H1 (cell line): ENCODE measurements around the gene CHTF8. TPM values are rescaled to one million over a fixed set of nuclear protein-coding genes. Genes with fewer than 3 reads are reported as not detected.

ENCODE experiments used
- CTCF ChIA-PET: fragments of 300-600 bp; sonication (Branson Sonifier 250); formaldehyde crosslinking; loops from one replicate; lab custom pipeline; 2021; ENCODE audit not compliant: partially characterized antibody; lab: Charles Lee
- POLR2A ChIA-PET: fragments of 300-600 bp; sonication (Branson Sonifier 250); formaldehyde crosslinking; loops from one replicate; lab custom pipeline; 2021; ENCODE audit warnings: inconsistent platforms; ENCODE audit not compliant: partially characterized antibody; lab: Charles Lee
- DNase-seq, 2 experiments: peaks; one replicate each; pipeline versions ENCODE4 v3.0.0 to v3.0.0-alpha.2; 2010 to 2022; ENCODE audit warnings: low spot score in 2 of 2, low read depth in 1 of 2, mixed read lengths in 1 of 2
- FAIRE-seq: peaks from 2 replicates; lab custom pipeline; 2011; peaks lifted over from hg19 to GRCh38; lab: Jason Lieb, UNC
- H2AFZ ChIP-seq: 2 replicates; pipeline ENCODE4 v1.8.1; 2012; ENCODE audit warnings: low read length, inconsistent platforms
- H2AK5ac ChIP-seq: 2 replicates; pipeline ENCODE4 v1.6.1; 2013; ENCODE audit warnings: low read depth, low read length
- H2BK120ac ChIP-seq: replicated peaks from 2 replicates; pipeline ENCODE3; 2013; ENCODE audit warnings: low read depth, low read length, inconsistent platforms
- H2BK12ac ChIP-seq: 2 replicates; pipeline ENCODE4 v1.6.1; 2013; ENCODE audit warnings: low read depth, low read length
- H2BK15ac ChIP-seq: 2 replicates; pipeline ENCODE4 v1.6.1; 2013; ENCODE audit warnings: low read length
- H2BK20ac ChIP-seq: 2 replicates; pipeline ENCODE4 v1.6.1; 2013; ENCODE audit warnings: low read length
- H2BK5ac ChIP-seq: 2 replicates; pipeline ENCODE4 v1.6.1; 2013; ENCODE audit warnings: low read depth, low read length
- H3K14ac ChIP-seq: 2 replicates; pipeline ENCODE4 v1.6.1; 2013; ENCODE audit warnings: inconsistent platforms; ENCODE audit not compliant: insufficient read length
- H3K18ac ChIP-seq: 2 replicates; pipeline ENCODE4 v1.6.1; 2013; ENCODE audit warnings: low read length; ENCODE audit errors: extremely low read depth
- H3K23ac ChIP-seq: 2 replicates; pipeline ENCODE4 v1.6.1; 2013; ENCODE audit warnings: inconsistent platforms; ENCODE audit not compliant: insufficient read length
- H3K23me2 ChIP-seq: 2 replicates; pipeline ENCODE4 v1.6.1; 2013; ENCODE audit warnings: low read depth, low read length
- H3K27ac ChIP-seq: 2 replicates; pipeline ENCODE4 v1.6.1; 2011; ENCODE audit warnings: low read depth, low read length, inconsistent platforms
- H3K27me3 ChIP-seq, 4 experiments: replicated peaks in 1 of 4; 1 replicate in 1 of 4; 2 replicates in 3 of 4; pipeline versions ENCODE4 v1.6.1 to v1.8.1; 2011 to 2013; ENCODE audit warnings: low read length in 3 of 4, mild to moderate bottlenecking in 3 of 4, inconsistent platforms in 2 of 4, mixed read lengths in 2 of 4, moderate library complexity in 1 of 4; ENCODE audit not compliant: control insufficient read depth in 3 of 4, insufficient read depth in 3 of 4; ENCODE audit errors: extremely low read depth in 1 of 4
- H3K36me3 ChIP-seq, 4 experiments: 2 replicates each; pipeline versions ENCODE4 v1.6.1 to v1.8.1; 2011 to 2013; ENCODE audit warnings: mild to moderate bottlenecking in 4 of 4, low read length in 3 of 4, moderate library complexity in 2 of 4, control low read depth in 1 of 4, inconsistent platforms in 1 of 4; ENCODE audit not compliant: insufficient read depth in 4 of 4, control insufficient read depth in 2 of 4
- H3K4ac ChIP-seq: replicated peaks from 2 replicates; pipeline ENCODE3; 2013; ENCODE audit warnings: low read length, low read depth, mixed read lengths, inconsistent platforms; ENCODE audit not compliant: insufficient read length
- H3K4me1 ChIP-seq, 4 experiments: replicated peaks in 1 of 4; 1 replicate in 1 of 4; 2 replicates in 3 of 4; pipeline versions ENCODE4 v1.6.1 to v1.8.1; 2011 to 2013; ENCODE audit warnings: low read length in 3 of 4, inconsistent platforms in 2 of 4, mixed read lengths in 1 of 4; ENCODE audit not compliant: insufficient read depth in 4 of 4, control insufficient read depth in 3 of 4
- H3K4me2 ChIP-seq, 2 experiments: 2 replicates each; pipeline versions ENCODE4 v1.6.1 to v1.8.1; 2011 to 2013; ENCODE audit warnings: low read depth in 2 of 2, low read length in 2 of 2, control low read depth in 1 of 2, inconsistent platforms in 1 of 2, mild to moderate bottlenecking in 1 of 2; ENCODE audit not compliant: insufficient read depth in 1 of 2
- H3K4me3 ChIP-seq, 4 experiments: fragments of 200-600, 300-600 bp in 1 of 4; sonication (generic), shearing (Covaris generic), sonication (Bioruptor Twin) in 1 of 4; 2 replicates each; pipeline versions ENCODE4 v1.5.1 to v1.8.1; 2011 to 2016; ENCODE audit warnings: low read length in 4 of 4, low read depth in 3 of 4, control low read depth in 2 of 4, inconsistent platforms in 2 of 4, mild to moderate bottlenecking in 2 of 4, mixed read lengths in 1 of 4, moderate library complexity in 1 of 4; ENCODE audit not compliant: insufficient read depth in 2 of 4; ENCODE audit errors: extremely low read depth in 1 of 4
- H3K56ac ChIP-seq: replicated peaks from 2 replicates; pipeline ENCODE3; 2013; ENCODE audit warnings: low read depth, mild to moderate bottlenecking, mixed read lengths, low read length, inconsistent platforms; ENCODE audit not compliant: insufficient read length
- H3K79me1 ChIP-seq: 2 replicates; pipeline ENCODE4 v1.6.1; 2013; ENCODE audit warnings: low read depth, low read length, control low read depth
- H3K79me2 ChIP-seq, 2 experiments: 2 replicates each; pipeline versions ENCODE4 v1.6.1 to v1.8.1; 2012 to 2013; ENCODE audit warnings: low read length in 2 of 2, mild to moderate bottlenecking in 2 of 2, inconsistent platforms in 1 of 2; ENCODE audit not compliant: insufficient read depth in 2 of 2, control insufficient read depth in 1 of 2
- H3K9ac ChIP-seq, 4 experiments: replicated peaks in 1 of 4; 1 replicate in 1 of 4; 2 replicates in 3 of 4; pipeline versions ENCODE4 v1.6.1 to v1.8.1; 2011 to 2013; ENCODE audit warnings: low read depth in 3 of 4, low read length in 3 of 4, control low read depth in 2 of 4, mild to moderate bottlenecking in 2 of 4, moderate library complexity in 2 of 4, inconsistent platforms in 1 of 4; ENCODE audit errors: extremely low read depth in 1 of 4
- H3K9me3 ChIP-seq, 2 experiments: 2 replicates each; pipeline versions ENCODE4 v1.6.1 to v1.8.1; 2012 to 2013; ENCODE audit warnings: mild to moderate bottlenecking in 2 of 2, moderate library complexity in 2 of 2, control low read depth in 1 of 2, inconsistent platforms in 1 of 2, low read depth in 1 of 2, low read length in 1 of 2, mixed read lengths in 1 of 2; ENCODE audit not compliant: insufficient read depth in 2 of 2
- H4K20me1 ChIP-seq, 2 experiments: replicated peaks in 1 of 2; 2 replicates each; pipeline versions ENCODE3 to v1.8.1; 2011 to 2013; ENCODE audit warnings: inconsistent platforms in 2 of 2, low read length in 2 of 2, mild to moderate bottlenecking in 1 of 2; ENCODE audit not compliant: insufficient read depth in 2 of 2, control insufficient read depth in 1 of 2
- H4K5ac ChIP-seq: 2 replicates; pipeline ENCODE4 v1.6.1; 2013; ENCODE audit warnings: low read length, low read depth, mixed read lengths, inconsistent platforms; ENCODE audit not compliant: insufficient read length
- H4K8ac ChIP-seq: 2 replicates; pipeline ENCODE4 v1.8.0; 2013; ENCODE audit warnings: mild to moderate bottlenecking, moderate library complexity, low read length, inconsistent platforms; ENCODE audit not compliant: insufficient read depth; ENCODE audit errors: extremely low read depth
- H4K91ac ChIP-seq: replicated peaks from 2 replicates; pipeline ENCODE3; 2013; ENCODE audit warnings: low read length, mixed read lengths, inconsistent platforms; ENCODE audit not compliant: insufficient read length
- ATF2 ChIP-seq: IDR thresholded peaks from 2 replicates; pipeline ENCODE4 v1.6.1; 2012; ENCODE audit warnings: low read length, inconsistent platforms
- CBX8 ChIP-seq: fragments of 300-800, 300-1000 bp; sonication (generic); IDR thresholded peaks from 2 replicates; pipeline ENCODE4 v1.7.1; 2016; ENCODE audit warnings: low read depth, low read length, borderline replicate concordance
- HDAC2 ChIP-seq, 2 experiments: fragments of 300-600 bp in 1 of 2; sonication (generic) in 1 of 2; IDR thresholded peaks; 2 replicates each; pipeline ENCODE4 v1.6.1; 2011 to 2012; ENCODE audit warnings: low read depth in 2 of 2, low read length in 2 of 2, mild to moderate bottlenecking in 2 of 2, moderate library complexity in 2 of 2, borderline replicate concordance in 1 of 2, inconsistent platforms in 1 of 2
- KDM1A ChIP-seq: fragments of 200-600, 300-600 bp; sonication (generic); IDR thresholded peaks from 2 replicates; pipeline ENCODE4 v1.7.1; 2016; ENCODE audit warnings: mild to moderate bottlenecking, low read length, borderline replicate concordance
- SIN3A ChIP-seq, 2 experiments: IDR thresholded peaks in 1 of 2; conservative IDR thresholded peaks in 1 of 2; 2 replicates each; pipeline ENCODE4 v1.6.1; 2011 to 2012; ENCODE audit warnings: low read length in 2 of 2, improper control_type of control experiment in 1 of 2, low read depth in 1 of 2, mild to moderate bottlenecking in 1 of 2
- TBP ChIP-seq: IDR thresholded peaks from 2 replicates; pipeline ENCODE4 v1.6.1; 2011; ENCODE audit warnings: low read depth, low read length, improper control_type of control experiment
- TCF12 ChIP-seq: IDR thresholded peaks from 2 replicates; pipeline ENCODE4 v1.6.1; 2011; ENCODE audit warnings: low read depth, mild to moderate bottlenecking, low read length
- WGBS, 2 experiments: shearing (Covaris generic) in 1 of 2; methylation state at CpG; one replicate each; pipeline versions ENCODE4 v1.1.6 to v1.1.7; 2013 to 2015; ENCODE audit warnings: low lambda C conversion rate in 2 of 2, mixed read lengths in 2 of 2, inconsistent platforms in 1 of 2, low coverage in 1 of 2, missing lambda C conversion rate in 1 of 2; ENCODE audit not compliant: insufficient replicate concordance in 2 of 2, insufficient coverage in 1 of 2, insufficient read length in 1 of 2; ENCODE audit errors: extremely low coverage in 1 of 2, missing lambda C conversion rate in 1 of 2; 5-methylcytosine and 5-hydroxymethylcytosine counted together
- polyA plus RNA-seq, 7 experiments: library from polyadenylated mRNA; depleted of rRNA in 3 of 7; stranded (reverse) in 5 of 7; unstranded in 2 of 7; fragments of >200 nt in 5 of 7; fragments of 200-250 nt in 2 of 7; gene quantifications; 1 replicate in 5 of 7; 2 replicates in 1 of 7; 4 replicates in 1 of 7; pipeline versions ENCODE4 v1.2.1 to v1.2.3, GENCODE V29; 2011 to 2013; ENCODE audit warnings: missing spikeins in 2 of 7, mixed read lengths in 2 of 7
- total RNA-seq: library from RNA; stranded (reverse); fragmentation: NEBNext Ultra II Directional; extraction: Animal tissue kit (Norgen Biotek cat#: 25700); gene quantifications from 2 replicates; pipeline ENCODE4 v1.2.1, GENCODE V29; 2021

Gene CHTF8
- total and polyA plus RNA-seq, 2 of the 8 experiments (the other 6 are each of a cell fraction or from before 2014, with no cell fraction given): 114 to 138 TPM

- no peak overlapping the region for H2BK12ac ChIP-seq
- peaks cover 13 to 30% (median 18%) of the 10 kb centered on the region in 4 experiments for H3K4me1 ChIP-seq
- FAIRE-seq (no peak), DNase-seq (peak in 1 of 2 experiments; percentile 75)
- H3K4ac ChIP-seq: peak overlapping the region; percentile 96
- peak overlapping the region; percentile 61; the same call in 1 of the 2 replicates for H2BK20ac ChIP-seq
- no peak overlapping the region for H2AFZ ChIP-seq
- H3K23ac ChIP-seq: no peak overlapping the region
- H4K8ac ChIP-seq: peak overlapping the region; percentile 39
- H3K14ac ChIP-seq: no peak overlapping the region
- H3K9ac ChIP-seq: peak overlapping the region in 3 of 4 experiments; percentile 26 to 65 (median 40); a peak in 4 of 7 replicates
- peak overlapping the region; percentile 97 for H3K18ac ChIP-seq
- peaks cover 25% of the 10 kb centered on the region for H3K23me2 ChIP-seq
- ChIA-PET CTCF (interaction anchor here (0.7 to 10.6 kb wide), 17 partner anchors 10 to 260 kb away, joined by 3 to 174 read pairs (median 5); partner anchors contain the start of gene UTP4), POLR2A (interaction anchor here (0.6 to 6.1 kb wide), 29 partner anchors 11 to 352 kb away, joined by 3 to 38 read pairs (median 5); partner anchors contain the start of genes CHTF8 and UTP4)
- H3K4me2 ChIP-seq: peak overlapping the region; percentile 92 to 98
- no peak overlapping the region; the same call in 1 of the 2 replicates for H2AK5ac ChIP-seq
- WGBS, 2 experiments: 3% methylated on average over 40 of the region's 55 CpGs; no CpG with 5 or more reads in 1 of the 2 experiments
- H3K56ac ChIP-seq: peak overlapping the region; percentile 82
- no peak overlapping the region; the same call in 1 of the 2 replicates for H2BK15ac ChIP-seq
- H3K79me2 ChIP-seq: peaks cover 11 to 44% of the 10 kb centered on the region in 2 experiments; a peak in 3 of 4 replicates
- H4K5ac ChIP-seq: peak overlapping the region; percentile 28
- no peaks in the 10 kb centered on the region; a peak in 1 of 7 replicates for H3K27me3 ChIP-seq
- no peak overlapping the region; the same call in 1 of the 2 replicates for H3K27ac ChIP-seq
- H3K4me3 ChIP-seq: peak overlapping the region; percentile 60 to 82 (median 75)
- H3K36me3 ChIP-seq: peaks cover 5 to 23% (median 20%) of the 10 kb centered on the region in 4 experiments; a peak in 7 of 8 replicates
- no peaks in the 10 kb centered on the region for H3K9me3 ChIP-seq
- H2BK5ac ChIP-seq: peak overlapping the region; percentile 93; the same call in 1 of the 2 replicates
- peaks cover 19% of the 10 kb centered on the region for H3K79me1 ChIP-seq
- H2BK120ac ChIP-seq: peak overlapping the region; percentile 24
- peak overlapping the region; percentile 91 for H4K91ac ChIP-seq
- H4K20me1 ChIP-seq: peaks cover under 1 to 9% of the 10 kb centered on the region in 2 experiments
- TF ChIP-seq SIN3A (conservative IDR thresholded peaks at IDR 0.05 in 1 of 2, IDR thresholded peaks at IDR 0.05 in 1 of 2; ENCODE audit: low read depth in 1 of 2, low read length in 2 of 2): peak in 1 of 2 experiments; percentile 69; a peak in 2 of 4 replicates
- no peak for TF ChIP-seq TCF12
- peak; percentile 72; the same call in 1 of the 2 replicates for TF ChIP-seq KDM1A
- no peak for TF ChIP-seq CBX8
- peak in 1 of 2 experiments; percentile 8; a peak in 1 of 4 replicates for TF ChIP-seq HDAC2 (IDR thresholded peaks at IDR 0.05; ENCODE audit: borderline replicate concordance in 1 of 2, low read depth in 2 of 2, low read length in 2 of 2)
- TF ChIP-seq ATF2: no peak
- no peak for TF ChIP-seq TBP
These were observed 25.7 kb downstream of the CHTF8 start for GRCh38 chr16:69106491-69107315.
